Left lobe of liver (tissue), 2 donors: Measurements from ENCODE around the gene GALNT10. TPM values are rescaled to one million over a fixed set of nuclear protein-coding genes. Genes with fewer than 3 reads are reported as not detected.

Experiments
- ATAC-seq: fragments of 200-7000 bp; cut with Tn5 transposase; one replicate; pipeline ENCODE4 v1.9.1; 2020; ENCODE audit warnings: mild to moderate bottlenecking, moderate library complexity
- DNase-seq: peaks from one replicate; pipeline ENCODE4 v3.0.0-alpha.2; 2020; ENCODE audit warnings: low spot score
- total RNA-seq: library from RNA; stranded (reverse); gene quantifications from one replicate; pipeline ENCODE4 v1.2.1, GENCODE V29; 2021
- donor health status: DM: no; HTN: no; CAD: no; lungs with moderate emphysema.
- donor health status: DM: no; HTN: yes; CAD: no.

Gene GALNT10
- total RNA-seq, 1 donor from 2014 or later: 7.8 TPM

DNA sequence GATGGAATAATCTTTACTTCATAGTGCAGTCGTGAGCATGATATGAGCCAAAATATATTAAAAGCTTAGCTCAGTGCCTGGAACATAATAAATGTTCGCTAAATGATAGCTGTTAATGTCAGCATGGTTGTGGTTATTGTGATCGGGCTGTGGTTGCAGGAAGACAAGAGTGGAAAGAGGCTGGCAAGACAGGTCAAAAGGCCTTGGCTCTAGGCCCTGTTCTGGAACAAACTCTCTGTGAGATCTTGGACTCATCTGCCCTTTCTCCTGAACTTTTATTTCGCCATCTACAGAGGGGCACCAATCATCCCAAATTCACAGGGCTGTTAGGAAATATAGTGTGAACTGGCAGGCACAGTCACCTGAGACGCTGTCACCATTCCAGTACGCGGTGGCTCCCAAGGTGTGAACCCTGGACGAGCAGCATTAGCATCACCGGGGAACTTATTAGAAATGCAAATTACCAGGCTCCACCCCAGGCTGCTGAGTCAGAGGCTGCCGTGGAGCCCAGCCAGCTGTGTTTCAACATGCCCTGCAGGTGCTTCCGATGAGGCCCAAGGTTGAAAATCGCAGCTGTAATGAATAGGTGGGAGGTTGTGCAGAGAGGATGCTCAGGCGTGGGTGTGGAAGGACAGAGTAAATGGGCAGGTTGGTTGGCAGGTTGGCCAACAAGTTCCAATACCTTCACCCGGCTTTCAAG is 205.0 kb downstream of the GALNT10 start:
- ATAC-seq: peak; percentile 65
- no peak for DNase-seq

DNA sequence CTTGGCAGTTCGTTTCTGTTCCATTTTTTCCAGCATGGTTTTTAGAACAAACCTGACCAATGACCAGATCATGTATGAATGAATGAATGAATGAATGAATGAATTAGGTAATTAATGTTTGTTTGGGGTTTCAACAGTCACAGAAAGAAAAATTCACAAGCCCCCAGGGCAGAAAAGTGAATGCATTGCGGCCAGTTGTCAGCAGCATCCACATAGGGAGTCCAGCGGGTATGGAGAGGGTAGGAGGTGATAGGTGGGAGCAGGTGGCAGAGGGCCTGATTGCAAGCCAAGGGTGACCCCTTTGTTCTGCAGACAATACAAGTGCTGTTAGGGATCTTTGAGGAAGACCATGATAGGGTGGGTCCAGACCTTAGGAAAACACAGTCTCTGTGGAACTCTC is 205.6 kb downstream of the GALNT10 start:
- no peak for ATAC-seq
- DNase-seq: no peak

GRCh38 chr5:154397652-154398406 is 207.3 kb downstream of the GALNT10 start:
- ATAC-seq: no peak
- DNase-seq: no peak

- no peak for ATAC-seq
Measured at GRCh38 chr5:154400678-154401077, 210.1 kb downstream of the GALNT10 start.

GRCh38 chr5:154401355-154401754 is 210.8 kb downstream of the GALNT10 start:
- DNase-seq (no peak), ATAC-seq (no peak)

More at GRCh38 chr5:154400678-154401077, 210.1 kb downstream of the GALNT10 start:
- no peak for DNase-seq

DNA sequence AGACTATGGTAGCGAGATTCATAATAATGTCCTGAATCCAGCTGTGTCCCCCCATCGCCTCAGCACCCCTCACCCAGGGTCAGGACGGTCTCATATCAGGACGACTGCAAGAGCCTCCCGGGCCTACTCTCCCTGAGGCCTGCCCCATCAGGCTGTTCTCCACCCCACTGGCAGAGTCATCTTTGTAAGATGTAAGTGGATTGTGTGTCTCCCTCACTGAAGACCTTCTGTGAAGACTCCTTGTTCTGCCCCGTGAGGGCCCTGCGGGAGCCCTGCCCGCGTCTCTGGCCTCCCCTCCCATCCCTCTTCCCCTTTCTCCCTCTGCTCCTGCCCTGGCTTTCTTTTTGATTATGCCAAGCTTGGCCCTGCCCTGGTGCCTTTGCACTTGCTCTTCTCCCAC is 211.4 kb downstream of the GALNT10 start:
- no peak for DNase-seq
- ATAC-seq: no peak

GRCh38 chr5:154402611-154403010 is 212.1 kb downstream of the GALNT10 start:
- DNase-seq (no peak), ATAC-seq (no peak)

- ATAC-seq: no peak
- no peak for DNase-seq
Measured at GRCh38 chr5:154403234-154403633, 212.7 kb downstream of the GALNT10 start.

DNA sequence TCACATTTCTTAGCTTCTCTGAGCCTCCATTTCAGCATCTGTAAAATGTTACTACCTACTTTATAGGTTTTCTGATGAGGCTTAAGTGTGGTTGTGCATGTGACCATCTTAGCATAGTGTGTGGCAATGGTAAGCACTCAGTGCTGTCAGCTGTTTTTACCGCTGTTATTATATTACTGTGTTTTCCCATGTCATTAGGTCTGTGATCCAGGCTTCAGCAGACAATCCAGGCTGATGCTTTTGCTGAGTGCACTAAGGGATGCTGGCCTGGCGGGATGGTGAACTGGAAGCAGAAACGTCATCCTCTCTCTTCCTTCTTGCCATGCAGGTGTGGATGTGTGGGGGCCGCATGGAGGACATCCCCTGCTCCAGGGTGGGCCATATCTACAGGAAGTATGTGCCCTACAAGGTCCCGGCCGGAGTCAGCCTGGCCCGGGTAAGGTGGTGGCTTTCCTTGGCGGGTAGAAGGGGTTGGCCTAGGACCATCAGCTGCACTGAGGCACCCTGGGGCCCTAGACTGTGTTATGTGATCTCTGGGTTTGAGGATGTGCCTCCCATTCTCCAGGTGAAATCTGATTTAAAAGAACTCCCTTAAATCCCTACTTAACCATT is 213.3 kb downstream of the GALNT10 start:
- no peak for DNase-seq
- ATAC-seq: no peak

GRCh38 chr5:154405078-154405792 is 214.7 kb downstream of the GALNT10 start:
- peak; percentile 69 for DNase-seq
- ATAC-seq: peak; percentile 99

DNA sequence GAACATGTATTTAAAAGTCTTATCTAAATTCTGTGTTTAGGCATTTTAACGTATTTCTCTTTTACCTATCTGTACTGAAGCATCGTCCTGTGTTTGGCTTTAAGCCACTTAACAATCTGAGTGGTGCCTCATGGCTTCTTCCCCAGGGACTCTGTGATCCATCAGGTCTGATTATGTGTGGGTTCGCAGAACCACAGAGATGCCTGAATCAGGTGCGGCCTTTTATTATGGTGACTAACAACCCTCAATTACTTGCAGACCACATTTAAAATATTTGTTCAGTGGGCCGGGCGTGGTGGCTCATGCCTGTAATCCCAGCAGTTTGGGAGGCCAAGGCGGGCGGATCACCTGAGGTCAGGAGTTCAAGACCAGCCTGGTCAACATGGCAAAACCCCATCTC is 215.7 kb downstream of the GALNT10 start:
- no peak for ATAC-seq
- DNase-seq: no peak

GRCh38 chr5:154406826-154407225 is 216.3 kb downstream of the GALNT10 start:
- DNase-seq (no peak), ATAC-seq (no peak)

GRCh38 chr5:154408811-154409210 is 218.3 kb downstream of the GALNT10 start:
- no peak for DNase-seq
- ATAC-seq: no peak

- no peak for DNase-seq
- ATAC-seq: no peak
Measured at GRCh38 chr5:154409230-154409840, 218.8 kb downstream of the GALNT10 start.

- DNase-seq: no peak
- ATAC-seq: no peak
Measured at GRCh38 chr5:154410008-154410407, 219.5 kb downstream of the GALNT10 start.

DNA sequence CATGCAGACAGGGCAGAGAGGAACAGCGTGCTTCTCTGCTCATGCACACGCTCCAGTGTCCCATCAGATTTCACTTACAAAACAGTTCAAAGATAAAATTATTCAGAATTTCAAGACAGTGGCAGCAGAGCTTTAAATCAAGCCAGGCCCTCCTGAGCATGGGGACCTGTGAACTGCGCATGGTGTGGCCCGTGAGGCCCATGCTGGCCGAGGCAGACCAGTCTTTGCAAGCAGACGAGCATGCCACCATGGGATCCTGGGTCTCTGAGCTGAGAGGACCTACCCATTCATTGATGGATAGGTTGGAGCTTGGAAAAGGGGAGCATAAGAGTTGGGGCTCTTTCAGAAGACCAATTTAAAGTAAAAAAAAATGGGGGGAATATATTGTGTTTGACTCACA is 220.3 kb downstream of the GALNT10 start:
- DNase-seq (no peak), ATAC-seq (no peak)

GRCh38 chr5:154411338-154411737 is 220.8 kb downstream of the GALNT10 start:
- no peak for ATAC-seq
- no peak for DNase-seq

DNA sequence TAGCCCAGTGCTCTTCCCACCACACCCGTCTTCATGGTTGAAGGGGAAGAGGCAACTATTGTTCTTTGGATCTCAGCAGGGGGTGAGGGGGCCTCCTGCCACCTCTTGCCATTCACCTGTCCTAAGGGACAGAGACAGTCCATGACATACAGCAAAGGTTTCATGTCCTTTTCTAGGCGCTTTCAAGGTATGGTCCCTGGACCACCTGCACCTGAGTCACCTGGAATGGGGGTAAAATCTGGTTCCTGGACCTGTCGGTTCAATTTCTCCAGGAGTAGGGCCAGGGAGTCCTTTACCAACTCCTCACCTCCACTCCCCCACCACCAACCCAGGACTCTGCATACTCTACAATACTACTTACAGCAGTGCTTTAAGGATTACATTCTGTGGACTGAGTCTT is 221.8 kb downstream of the GALNT10 start:
- DNase-seq (no peak), ATAC-seq (no peak)

GRCh38 chr5:154412925-154413324 is 222.4 kb downstream of the GALNT10 start:
- ATAC-seq: no peak
- no peak for DNase-seq

DNA sequence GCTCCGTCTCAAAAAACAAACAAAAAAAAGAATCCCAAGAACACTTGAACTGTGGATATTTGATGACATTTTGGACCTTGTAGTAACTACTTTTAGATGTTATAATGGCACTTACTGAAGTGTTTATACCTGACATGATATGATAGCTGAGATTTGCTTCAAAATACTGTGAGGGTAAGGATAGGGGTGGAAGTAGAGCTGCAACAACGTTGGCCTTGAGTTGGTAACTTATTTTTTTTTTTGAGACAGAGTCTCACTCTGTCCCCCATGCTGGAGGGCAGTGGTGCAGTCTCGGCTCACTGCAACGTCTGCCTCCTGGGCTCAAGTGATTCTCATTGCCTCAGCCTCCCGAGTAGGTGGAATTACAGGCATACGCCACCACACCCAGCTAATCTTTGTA is 224.6 kb downstream of the GALNT10 start:
- ATAC-seq (no peak), DNase-seq (no peak)

DNA sequence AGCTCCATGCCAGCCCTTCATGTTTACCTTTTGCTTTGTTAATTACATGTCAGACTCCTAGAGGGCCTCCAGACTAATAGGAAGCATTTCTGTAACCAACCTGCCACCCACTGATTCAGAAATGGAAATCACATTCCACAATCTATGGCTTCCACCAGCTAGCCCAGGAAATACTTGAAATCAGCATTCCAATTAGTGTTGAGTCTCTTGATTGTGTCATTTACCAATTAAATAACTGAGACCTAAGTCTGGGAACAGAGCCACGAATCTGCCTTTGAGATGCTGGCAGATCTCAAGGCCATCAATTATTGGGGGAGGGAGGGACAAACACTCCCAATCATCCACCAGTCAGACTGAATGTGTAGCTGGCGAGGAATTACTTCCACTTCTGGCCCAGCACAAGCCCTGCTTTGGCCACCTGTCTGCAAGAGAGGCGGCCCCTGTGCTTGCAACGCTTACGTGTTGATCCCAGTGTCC is 227.8 kb downstream of the GALNT10 start:
- DNase-seq (no peak), ATAC-seq (no peak)
